ENCODE data around the gene L1TD1.
"Not testable (repeated sequence)": the region's sequence is repeated elsewhere in the genome, so short reads cannot be mapped to it uniquely, and the experiment has no call there.

The L1TD1 gene

DNA sequence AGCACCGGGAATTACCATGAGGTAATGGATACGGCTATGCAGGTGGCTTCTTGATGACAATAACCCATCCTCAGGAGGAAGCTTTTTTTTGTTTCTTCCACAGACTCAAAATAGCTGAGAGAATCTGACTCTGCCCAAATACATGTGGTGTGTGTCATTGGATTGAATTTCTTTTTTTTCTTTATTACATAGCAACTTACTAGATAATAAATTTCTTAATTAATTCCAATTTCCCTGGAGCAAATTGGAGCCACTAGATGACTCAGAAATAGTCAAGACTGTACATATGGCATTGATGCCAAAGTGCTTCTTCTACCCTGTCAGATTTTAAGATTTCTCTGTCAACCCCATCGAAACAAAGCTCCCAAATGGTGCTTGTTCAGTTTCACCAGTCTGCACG is 42.7 kb downstream of the L1TD1 start:
- Histone ChIP-seq H3K27ac (no peak overlapping the region), H3K9me3 (ENCODE audit: low read depth, low read length) (no peaks in the 10 kb centered on the region), H3K36me3 (ENCODE audit: insufficient read depth, low read length) (no peaks in the 10 kb centered on the region), H3K9ac (ENCODE audit: insufficient read length) (no peak overlapping the region), H3K4me3 (no peak overlapping the region)
- no peak for TF ChIP-seq EZH2 (IDR thresholded peaks at IDR 0.05)
- no peak for TF ChIP-seq FOXP2 (optimal IDR thresholded peaks at IDR 0.05; ENCODE audit: control extremely low read depth, extremely low read length, insufficient read depth)
- no peak for TF ChIP-seq POLR2AphosphoS5 (IDR thresholded peaks at IDR 0.05; ENCODE audit: borderline replicate concordance, low read depth, low read length)
- DNase-seq (ENCODE audit: low read depth, low spot score) = no peak

DNA sequence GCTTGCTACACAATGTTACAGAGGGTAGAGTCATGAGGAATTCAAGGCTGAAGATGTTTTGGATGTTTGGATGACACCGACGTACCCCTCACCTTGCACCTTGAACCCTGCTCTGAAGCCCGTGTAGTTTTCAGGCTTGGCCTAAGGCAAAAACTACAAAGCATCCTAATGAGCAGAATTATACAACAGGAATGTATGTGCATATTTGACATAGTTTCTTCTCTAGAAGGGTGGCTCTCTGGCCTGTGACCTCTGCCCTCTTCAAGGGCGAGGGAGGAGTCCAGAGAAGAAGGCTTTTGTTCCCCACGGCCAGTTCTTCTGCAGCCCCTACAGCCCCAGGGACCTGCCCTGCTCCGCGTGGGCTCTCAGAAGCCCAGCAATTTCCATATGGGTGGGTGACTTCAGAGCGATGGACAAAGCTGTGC is 43.3 kb downstream of the L1TD1 start:
- H3K9me3 ChIP-seq (ENCODE audit: low read depth, low read length) = no peaks in the 10 kb centered on the region
- H3K4me3 ChIP-seq = no peak overlapping the region
- no peaks in the 10 kb centered on the region for H3K36me3 ChIP-seq (ENCODE audit: insufficient read depth, low read length)
- H3K27ac ChIP-seq = no peak overlapping the region
- no peak for DNase-seq (ENCODE audit: low read depth, low spot score)
- H3K9ac ChIP-seq (ENCODE audit: insufficient read length) = no peak overlapping the region
- TF ChIP-seq POLR2AphosphoS5 (IDR thresholded peaks at IDR 0.05; ENCODE audit: borderline replicate concordance, low read depth, low read length) (no peak), FOXP2 (optimal IDR thresholded peaks at IDR 0.05; ENCODE audit: control extremely low read depth, extremely low read length, insufficient read depth) (no peak), EZH2 (IDR thresholded peaks at IDR 0.05) (no peak)

- DNase-seq (ENCODE audit: low read depth, low spot score) = no peak
- no peak for TF ChIP-seq FOXP2 (optimal IDR thresholded peaks at IDR 0.05; ENCODE audit: control extremely low read depth, extremely low read length, insufficient read depth)
- TF ChIP-seq POLR2AphosphoS5 (IDR thresholded peaks at IDR 0.05; ENCODE audit: borderline replicate concordance, low read depth, low read length) = no peak
- no peak for TF ChIP-seq EZH2 (IDR thresholded peaks at IDR 0.05)
- Histone ChIP-seq H3K36me3 (ENCODE audit: insufficient read depth, low read length) (no peaks in the 10 kb centered on the region), H3K4me3 (no peak overlapping the region), H3K27ac (no peak overlapping the region), H3K9me3 (ENCODE audit: low read depth, low read length) (no peaks in the 10 kb centered on the region), H3K9ac (ENCODE audit: insufficient read length) (no peak overlapping the region)
Measured at GRCh38 chr1:62238507-62238906, 43.9 kb downstream of the L1TD1 start.

DNA sequence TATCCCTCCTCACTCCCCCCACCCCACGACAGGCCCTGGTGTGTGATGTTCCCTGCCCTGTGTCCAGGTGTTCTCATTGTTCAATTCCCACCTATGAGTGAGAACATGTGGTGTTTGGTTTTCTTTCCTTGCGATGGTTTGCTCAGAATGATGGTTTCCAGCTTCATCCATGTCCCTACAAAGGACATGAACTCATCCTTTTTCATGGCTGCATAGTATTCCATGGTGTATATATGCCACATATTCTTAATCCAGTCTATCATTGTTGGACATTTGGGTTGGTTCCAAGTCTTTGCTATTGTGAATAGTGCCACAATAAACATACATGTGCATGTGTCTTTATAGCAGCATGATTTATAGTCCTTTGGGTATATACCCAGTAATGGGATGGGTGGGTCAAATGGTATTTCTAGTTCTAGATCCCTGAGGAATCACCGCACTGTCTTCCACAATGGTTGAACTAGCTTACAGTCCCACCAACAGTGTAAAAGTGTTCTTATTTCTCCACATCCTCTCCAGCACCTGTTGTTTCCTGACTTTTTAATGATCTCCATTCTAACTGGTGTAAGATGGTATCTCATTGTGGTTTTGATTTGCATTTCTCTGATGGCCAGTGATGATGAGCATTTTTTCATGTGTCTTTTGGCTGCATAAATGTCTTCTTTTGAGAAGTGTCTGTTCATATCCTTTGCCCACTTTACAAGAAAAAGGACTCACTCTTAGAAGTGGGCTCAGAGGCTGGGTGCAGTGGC is 45.2 kb downstream of the L1TD1 start:
- H3K9ac ChIP-seq (ENCODE audit: insufficient read length); DNase-seq (ENCODE audit: low read depth, low spot score); H3K27ac ChIP-seq; H3K9me3 ChIP-seq (ENCODE audit: low read depth, low read length); H3K4me3 ChIP-seq; H3K36me3 ChIP-seq (ENCODE audit: insufficient read depth, low read length): not testable (repeated sequence)

DNA sequence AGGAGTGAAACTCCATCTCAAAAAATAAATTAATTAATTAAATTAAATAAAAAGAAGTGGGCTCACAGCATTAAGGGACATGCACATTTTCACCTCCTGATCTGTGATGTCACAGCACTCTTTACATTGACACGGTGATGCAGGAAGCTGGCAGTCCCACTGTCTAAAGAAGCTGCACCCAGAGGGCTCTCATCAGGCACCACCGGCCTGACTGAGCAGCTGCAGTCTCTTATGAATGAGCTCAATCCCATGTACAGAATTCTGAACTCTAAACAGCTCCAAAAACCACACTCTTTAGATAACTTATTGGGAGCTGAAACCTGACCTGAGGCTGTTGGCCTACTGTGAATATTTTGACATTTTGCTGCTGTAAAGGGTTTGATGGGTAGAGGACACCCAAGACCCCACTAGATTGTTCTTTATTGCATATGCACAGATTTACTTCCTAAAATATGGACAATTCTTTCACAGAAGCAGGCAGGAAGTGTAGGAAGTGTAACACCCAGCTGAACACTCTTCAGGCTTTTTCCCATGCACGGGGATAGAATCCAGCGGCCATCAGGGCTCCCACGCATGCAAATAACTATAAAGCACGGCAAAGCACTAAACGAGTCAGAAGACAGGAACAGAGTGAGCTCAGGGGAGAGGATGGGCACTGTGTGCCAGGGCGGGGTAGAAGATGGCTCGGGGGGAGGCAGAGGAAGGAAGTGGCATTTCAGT is 46.2 kb downstream of the L1TD1 start:
- Histone ChIP-seq H3K27ac (no peak overlapping the region), H3K4me3 (no peak overlapping the region), H3K9ac (ENCODE audit: insufficient read length) (no peak overlapping the region), H3K36me3 (ENCODE audit: insufficient read depth, low read length) (no peaks in the 10 kb centered on the region), H3K9me3 (ENCODE audit: low read depth, low read length) (no peaks in the 10 kb centered on the region)
- no peak for DNase-seq (ENCODE audit: low read depth, low spot score)
- TF ChIP-seq POLR2AphosphoS5 (IDR thresholded peaks at IDR 0.05; ENCODE audit: borderline replicate concordance, low read depth, low read length) (no peak), EZH2 (IDR thresholded peaks at IDR 0.05) (no peak), FOXP2 (optimal IDR thresholded peaks at IDR 0.05; ENCODE audit: control extremely low read depth, extremely low read length, insufficient read depth) (no peak)

- TF ChIP-seq EZH2 (IDR thresholded peaks at IDR 0.05) (no peak), POLR2AphosphoS5 (IDR thresholded peaks at IDR 0.05; ENCODE audit: borderline replicate concordance, low read depth, low read length) (no peak), FOXP2 (optimal IDR thresholded peaks at IDR 0.05; ENCODE audit: control extremely low read depth, extremely low read length, insufficient read depth) (no peak)
- Histone ChIP-seq H3K9ac (ENCODE audit: insufficient read length) (no peak overlapping the region), H3K4me3 (no peak overlapping the region), H3K27ac (no peak overlapping the region), H3K36me3 (ENCODE audit: insufficient read depth, low read length) (no peaks in the 10 kb centered on the region), H3K9me3 (ENCODE audit: low read depth, low read length) (no peaks in the 10 kb centered on the region)
- no peak for DNase-seq (ENCODE audit: low read depth, low spot score)
Measured at GRCh38 chr1:62241371-62242131, 46.9 kb downstream of the L1TD1 start.

DNA sequence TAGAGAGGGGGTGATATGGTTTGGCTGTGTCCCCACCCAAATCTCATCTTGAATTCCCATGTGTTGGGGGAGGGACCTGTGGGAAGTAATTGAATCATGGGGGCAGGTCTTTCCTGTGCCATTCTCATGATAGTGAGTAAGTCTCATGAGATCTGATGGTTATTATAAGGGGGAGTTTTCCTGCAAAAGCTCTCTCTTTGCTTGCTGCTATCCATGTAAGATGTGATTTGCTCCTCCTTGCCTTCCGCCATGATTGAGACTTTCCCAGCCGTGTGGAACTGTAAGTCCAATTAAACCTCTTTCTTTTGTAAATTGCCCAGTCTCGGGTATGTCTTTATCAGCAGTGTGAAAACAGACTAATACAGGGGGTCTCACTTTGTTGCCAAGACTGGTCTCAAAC is 49.7 kb downstream of the L1TD1 start:
- not testable (repeated sequence) for DNase-seq (ENCODE audit: low read depth, low spot score); H3K27ac ChIP-seq; H3K9ac ChIP-seq (ENCODE audit: insufficient read length); H3K4me3 ChIP-seq; H3K36me3 ChIP-seq (ENCODE audit: insufficient read depth, low read length); H3K9me3 ChIP-seq (ENCODE audit: low read depth, low read length)

GRCh38 chr1:62245201-62245600 is 50.6 kb downstream of the L1TD1 start:
- Histone ChIP-seq H3K4me3 (no peak overlapping the region), H3K9me3 (ENCODE audit: low read depth, low read length) (no peaks in the 10 kb centered on the region), H3K27ac (no peak overlapping the region), H3K9ac (ENCODE audit: insufficient read length) (no peak overlapping the region), H3K36me3 (ENCODE audit: insufficient read depth, low read length) (no peaks in the 10 kb centered on the region)
- DNase-seq (ENCODE audit: low read depth, low spot score) = no peak
- TF ChIP-seq POLR2AphosphoS5 (IDR thresholded peaks at IDR 0.05; ENCODE audit: borderline replicate concordance, low read depth, low read length) (no peak), EZH2 (IDR thresholded peaks at IDR 0.05) (no peak), FOXP2 (optimal IDR thresholded peaks at IDR 0.05; ENCODE audit: control extremely low read depth, extremely low read length, insufficient read depth) (no peak)
